AG04449 (cell line): ENCODE data around the gene AXL.

ENCODE experiments used
- CTCF ChIA-PET: fragments of 350-600 bp; formaldehyde crosslinking; extraction: SDS; loops from one replicate; lab custom pipeline; 2021; ENCODE audit warnings: antibody characterized with exemption; lab: Yijun Ruan, JAX
- POLR2A ChIA-PET: fragments of 400-600, 350-600 bp; formaldehyde crosslinking; extraction: SDS; loops from one replicate; lab custom pipeline; 2020; ENCODE audit warnings: antibody characterized with exemption, inconsistent platforms; lab: Yijun Ruan, JAX
- DNase-seq: peaks from one replicate; pipeline ENCODE4 v3.0.0-alpha.2; 2010; ENCODE audit warnings: low read depth, low spot score
- H3K4me3 ChIP-seq: 2 replicates; pipeline ENCODE4 v1.5.1; 2011; ENCODE audit warnings: low read depth, mild to moderate bottlenecking, control low read depth, low read length
- CTCF ChIP-seq: IDR thresholded peaks from one replicate; pipeline ENCODE4 v1.5.1; 2011; ENCODE audit warnings: mild to moderate bottlenecking, moderate library complexity, low read length, control low read depth, inconsistent platforms; ENCODE audit not compliant: insufficient read depth; ENCODE audit errors: missing control alignments

Gene AXL

GRCh38 chr19:41238244-41238643 is 19.2 kb downstream of the AXL start:
- CTCF ChIA-PET, result interaction anchor here (1.2 to 1.6 kb wide), 2 partner anchors 25 to 71 kb away, joined by 3 to 6 read pairs; no protein-coding TSS in a partner anchor
- POLR2A ChIA-PET, result no interaction called here
- DNase-seq, result no peak
- no peak for TF ChIP-seq CTCF
- no peak overlapping the region for H3K4me3 ChIP-seq

- no peak overlapping the region for H3K4me3 ChIP-seq
- ChIA-PET POLR2A (no interaction called here), CTCF (interaction anchor here (1.6 kb wide), 1 partner anchor 24 kb away, joined by 6 read pairs; no protein-coding TSS in a partner anchor)
- DNase-seq, result no peak
- no peak for TF ChIP-seq CTCF
Measured at GRCh38 chr19:41239363-41239762, 20.3 kb downstream of the AXL start.

GRCh38 chr19:41239961-41240574 is 21.0 kb downstream of the AXL start:
- CTCF ChIA-PET, result no interaction called here
- no peak for TF ChIP-seq CTCF
- H3K4me3 ChIP-seq, result no peak overlapping the region
- POLR2A ChIA-PET, result no interaction called here
- no peak for DNase-seq

GRCh38 chr19:41241859-41242258 is 22.8 kb downstream of the AXL start:
- TF ChIP-seq CTCF, result no peak
- CTCF ChIA-PET, result interaction anchor here (2.2 kb wide), 1 partner anchor 37 kb away, joined by 7 read pairs; no protein-coding TSS in a partner anchor
- POLR2A ChIA-PET, result interaction anchor here (1.1 kb wide), 1 partner anchor 23 kb away, joined by 3 read pairs; no protein-coding TSS in a partner anchor
- no peak for DNase-seq
- no peak overlapping the region for H3K4me3 ChIP-seq

- CTCF ChIA-PET, result interaction anchor here (1.3 kb wide), 1 partner anchor 19 kb away, joined by 6 read pairs; no protein-coding TSS in a partner anchor
- TF ChIP-seq CTCF, result no peak
- no peak for DNase-seq
- H3K4me3 ChIP-seq, result no peak overlapping the region
- POLR2A ChIA-PET, result no interaction called here
Measured at GRCh38 chr19:41244117-41244516, 25.1 kb downstream of the AXL start.

GRCh38 chr19:41245843-41246242 is 26.8 kb downstream of the AXL start:
- H3K4me3 ChIP-seq, result no peak overlapping the region
- DNase-seq, result no peak
- ChIA-PET POLR2A (no interaction called here), CTCF (interaction anchor here (1.0 to 1.6 kb wide), 3 partner anchors 14 to 43 kb away, joined by 3 to 4 read pairs (median 3); no protein-coding TSS in a partner anchor)
- TF ChIP-seq CTCF, result no peak
